HL-60 (cell line): ENCODE results near the gene ENPP6.
A peak's percentile ranks its signal among the peaks of the same experiment; 100 is the strongest.

Experiments
- DNase-seq, 2 experiments: peaks; one replicate each; pipeline ENCODE4 v3.0.0-alpha.2; 2010 to 2020; ENCODE audit warnings: low read depth in 1 of 2, low spot score in 1 of 2
- H3K27ac ChIP-seq: fragments of 250-450 bp; sonication (Bioruptor Pico); replicated peaks from 2 replicates; pipeline ENCODE4 v1.5.1; 2020; ENCODE audit warnings: mild to moderate bottlenecking, moderate library complexity
- H3K27me3 ChIP-seq: fragments of 250-450 bp; sonication (Bioruptor Pico); 2 replicates; pipeline ENCODE4 v1.5.1; 2021; ENCODE audit warnings: mild to moderate bottlenecking, moderate library complexity; ENCODE audit not compliant: insufficient read depth, poor library complexity, severe bottlenecking
- H3K4me3 ChIP-seq: replicated peaks from 2 replicates; pipeline ENCODE4 v1.5.1; 2011; ENCODE audit warnings: mild to moderate bottlenecking, control low read depth, low read length; ENCODE audit not compliant: insufficient read depth
- GABPA ChIP-seq: IDR thresholded peaks from 2 replicates; pipeline ENCODE4 v1.6.1; 2012; ENCODE audit warnings: low read depth
- POLR2AphosphoS5 ChIP-seq: IDR thresholded peaks from 2 replicates; pipeline ENCODE4 v1.6.1; 2012; ENCODE audit warnings: low read depth
- REST ChIP-seq: IDR thresholded peaks from 2 replicates; pipeline ENCODE4 v1.6.1; 2012; ENCODE audit warnings: low read depth; ENCODE audit not compliant: insufficient replicate concordance
- SPI1 ChIP-seq: IDR thresholded peaks from 2 replicates; pipeline ENCODE4 v1.6.1; 2012; ENCODE audit warnings: low read depth, mild to moderate bottlenecking, borderline replicate concordance
- TF ChIP-seq, protein P1 (sequence below): IDR thresholded peaks from one replicate; pipeline ENCODE4 v1.5.1; 2011; ENCODE audit warnings: low read length, control low read depth, inconsistent platforms; ENCODE audit not compliant: insufficient read depth

The ENPP6 gene

DNA sequence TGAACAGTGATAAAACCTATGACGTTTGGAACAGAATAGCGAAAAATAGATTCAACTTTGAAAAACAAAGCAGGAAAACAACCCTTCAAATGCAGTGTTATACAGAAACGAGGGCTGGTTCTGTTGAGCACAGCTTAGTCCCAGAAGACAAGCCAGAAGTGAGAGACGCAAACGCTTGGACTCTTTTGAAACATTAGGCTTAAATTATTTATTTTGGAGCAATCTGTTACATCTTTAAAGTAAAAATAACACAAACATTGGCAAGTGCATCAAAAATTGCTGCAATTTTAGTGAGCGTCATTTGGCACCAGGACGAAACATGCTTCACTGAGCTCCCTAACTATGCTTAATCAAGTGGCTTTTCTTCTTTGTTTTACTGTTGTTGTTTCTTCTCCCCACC is 63.5 kb downstream of the ENPP6 start:
- no peak overlapping the region for H3K27ac ChIP-seq
- H3K27me3 ChIP-seq = no peaks in the 10 kb centered on the region
- TF ChIP-seq GABPA = no peak
- TF ChIP-seq, protein P1, sequence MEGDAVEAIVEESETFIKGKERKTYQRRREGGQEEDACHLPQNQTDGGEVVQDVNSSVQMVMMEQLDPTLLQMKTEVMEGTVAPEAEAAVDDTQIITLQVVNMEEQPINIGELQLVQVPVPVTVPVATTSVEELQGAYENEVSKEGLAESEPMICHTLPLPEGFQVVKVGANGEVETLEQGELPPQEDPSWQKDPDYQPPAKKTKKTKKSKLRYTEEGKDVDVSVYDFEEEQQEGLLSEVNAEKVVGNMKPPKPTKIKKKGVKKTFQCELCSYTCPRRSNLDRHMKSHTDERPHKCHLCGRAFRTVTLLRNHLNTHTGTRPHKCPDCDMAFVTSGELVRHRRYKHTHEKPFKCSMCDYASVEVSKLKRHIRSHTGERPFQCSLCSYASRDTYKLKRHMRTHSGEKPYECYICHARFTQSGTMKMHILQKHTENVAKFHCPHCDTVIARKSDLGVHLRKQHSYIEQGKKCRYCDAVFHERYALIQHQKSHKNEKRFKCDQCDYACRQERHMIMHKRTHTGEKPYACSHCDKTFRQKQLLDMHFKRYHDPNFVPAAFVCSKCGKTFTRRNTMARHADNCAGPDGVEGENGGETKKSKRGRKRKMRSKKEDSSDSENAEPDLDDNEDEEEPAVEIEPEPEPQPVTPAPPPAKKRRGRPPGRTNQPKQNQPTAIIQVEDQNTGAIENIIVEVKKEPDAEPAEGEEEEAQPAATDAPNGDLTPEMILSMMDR = no peak
- no peak for TF ChIP-seq SPI1
- no peak for TF ChIP-seq POLR2AphosphoS5
- no peak for TF ChIP-seq REST
- DNase-seq = no peak
- no peak overlapping the region for H3K4me3 ChIP-seq

GRCh38 chr4:184153781-184154180 is 63.9 kb downstream of the ENPP6 start:
- TF ChIP-seq POLR2AphosphoS5 (no peak), REST (no peak), GABPA (no peak), SPI1 (no peak)
- TF ChIP-seq, protein P1 = no peak
- Histone ChIP-seq H3K27ac (no peak overlapping the region), H3K27me3 (no peaks in the 10 kb centered on the region), H3K4me3 (no peak overlapping the region)
- no peak for DNase-seq

GRCh38 chr4:184151988-184152485 is 65.6 kb downstream of the ENPP6 start:
- DNase-seq = no peak
- H3K27ac ChIP-seq = no peak overlapping the region
- no peaks in the 10 kb centered on the region for H3K27me3 ChIP-seq
- H3K4me3 ChIP-seq = no peak overlapping the region
- no peak for TF ChIP-seq SPI1

- TF ChIP-seq POLR2AphosphoS5 (no peak), REST (no peak), GABPA (no peak), SPI1 (no peak)
- TF ChIP-seq, protein P1 = no peak
- H3K4me3 ChIP-seq = no peak overlapping the region
- peak in 1 of 2 experiments; percentile 21 for DNase-seq
- H3K27ac ChIP-seq = peak overlapping the region; percentile 9; the same call in 1 of the 2 replicates
- H3K27me3 ChIP-seq = no peaks in the 10 kb centered on the region
Observed at GRCh38 chr4:184150102-184150839, 67.4 kb downstream of the ENPP6 start.
